B cell (primary cell): ENCODE data around the gene PRICKLE3. TPM values are rescaled to one million over a fixed set of nuclear protein-coding genes. Genes with fewer than 3 reads are reported as not detected.
"Not testable (repeated sequence)": the region's sequence is repeated elsewhere in the genome, so short reads cannot be mapped to it uniquely, and the experiment has no call there.

Source experiments
- ATAC-seq: fragments of 200-7000 bp; cut with Tn5 transposase; one replicate; pipeline ENCODE4 v1.10.0; 2021; ENCODE audit warnings: low read depth, mild to moderate bottlenecking, moderate number of reproducible peaks, moderate library complexity
- CTCF ChIA-PET: fragments of 350-600 bp; sonication (Branson Sonifier 250); formaldehyde crosslinking; loops from one replicate; lab custom pipeline; 2021; ENCODE audit warnings: antibody characterized with exemption, inconsistent platforms; lab: Charles Lee
- POLR2A ChIA-PET: fragments of 350-600 bp; sonication (Branson Sonifier 250); formaldehyde crosslinking; loops from one replicate; lab custom pipeline; 2021; ENCODE audit warnings: antibody characterized with exemption; lab: Charles Lee
- DNase-seq: peaks from one replicate; pipeline ENCODE4 v3.0.0; 2013
- H2AFZ ChIP-seq: 2 replicates; pipeline ENCODE4 v1.6.1; 2012; ENCODE audit warnings: mild to moderate bottlenecking, low read depth, low read length; ENCODE audit not compliant: insufficient read depth, poor library complexity, severe bottlenecking
- H3K27ac ChIP-seq, 2 donors: 1 replicate in 1 of 2; 2 replicates in 1 of 2; pipeline ENCODE4 v1.5.1; 2012 to 2013; ENCODE audit warnings: low read length in 2 of 2, mild to moderate bottlenecking in 2 of 2, moderate library complexity in 1 of 2
- H3K27me3 ChIP-seq, 4 experiments: fragments of 200-600 bp in 1 of 4; sonication (generic) in 1 of 4; replicated peaks in 1 of 4; 1 replicate in 2 of 4; 2 replicates in 2 of 4; pipeline versions ENCODE4 v1.6.1 to v1.7.0; 2013 to 2016; ENCODE audit warnings: low read length in 3 of 4, mild to moderate bottlenecking in 2 of 4, mixed read lengths in 1 of 4, moderate library complexity in 1 of 4; ENCODE audit not compliant: insufficient read depth in 4 of 4, control insufficient read depth in 3 of 4; ENCODE audit errors: control extremely low read depth in 1 of 4
- H3K36me3 ChIP-seq, 2 experiments: replicated peaks in 1 of 2; 1 replicate in 1 of 2; 2 replicates in 1 of 2; pipeline versions ENCODE4 v1.6.1 to v1.7.1; 2013; ENCODE audit warnings: low read length in 1 of 2; ENCODE audit not compliant: insufficient read depth in 2 of 2, control insufficient read depth in 1 of 2; ENCODE audit errors: control extremely low read depth in 1 of 2, extremely low read depth in 1 of 2
- H3K4me1 ChIP-seq, 2 donors: fragments of 200-600 bp in 1 of 2; sonication (generic) in 1 of 2; 1 replicate in 1 of 2; 2 replicates in 1 of 2; pipeline versions ENCODE4 v1.5.1 to v1.6.1; 2013 to 2017; ENCODE audit warnings: low read length in 2 of 2; ENCODE audit not compliant: control insufficient read depth in 2 of 2, insufficient read depth in 2 of 2
- H3K4me2 ChIP-seq: replicated peaks from 2 replicates; pipeline ENCODE3; 2012; ENCODE audit warnings: mild to moderate bottlenecking, low read depth, low read length; ENCODE audit not compliant: poor library complexity, severe bottlenecking
- H3K4me3 ChIP-seq, 5 experiments: fragments of 200-600 bp in 1 of 5; sonication (generic) in 1 of 5; 1 replicate in 3 of 5; 2 replicates in 2 of 5; pipeline versions ENCODE4 v1.5.1 to v1.7.0; 2011 to 2016; ENCODE audit warnings: low read length in 4 of 5, mild to moderate bottlenecking in 4 of 5, low read depth in 2 of 5, control low read depth in 1 of 5, moderate library complexity in 1 of 5; ENCODE audit not compliant: insufficient read depth in 1 of 5; ENCODE audit errors: control extremely low read depth in 1 of 5, extremely low read depth in 1 of 5
- H3K79me2 ChIP-seq: fragments of 200-600 bp; sonication (generic); one replicate; pipeline ENCODE4 v1.6.0; 2016; ENCODE audit warnings: low read length; ENCODE audit not compliant: control insufficient read depth, insufficient read depth
- H3K9ac ChIP-seq: fragments of 200-600 bp; sonication (generic); 2 replicates; pipeline ENCODE4 v1.6.1; 2017; ENCODE audit warnings: mild to moderate bottlenecking, low read length, moderate library complexity
- H3K9me3 ChIP-seq, 3 donors: one replicate each; pipeline versions ENCODE4 v1.6.1 to v1.7.1; 2013; ENCODE audit warnings: low read length in 2 of 3; ENCODE audit not compliant: control insufficient read depth in 2 of 3, insufficient read depth in 1 of 3; ENCODE audit errors: control extremely low read depth in 1 of 3
- H4K20me1 ChIP-seq: 2 replicates; pipeline ENCODE4 v1.6.0; 2012; ENCODE audit warnings: mild to moderate bottlenecking, low read length; ENCODE audit not compliant: insufficient read depth, control insufficient read depth, poor library complexity, severe bottlenecking
- H3K27ac Mint-ChIP-seq: one replicate; pipeline ENCODE4 v1.8.0; 2021; ENCODE audit warnings: mixed read lengths
- H3K27me3 Mint-ChIP-seq: one replicate; pipeline ENCODE4 v1.8.0; 2021; ENCODE audit warnings: mixed read lengths
- H3K4me1 Mint-ChIP-seq: one replicate; pipeline ENCODE4 v1.8.0; 2021; ENCODE audit warnings: mixed read lengths
- H3K4me3 Mint-ChIP-seq: one replicate; pipeline ENCODE4 v1.8.0; 2021; ENCODE audit warnings: mixed read lengths
- H3K9me3 Mint-ChIP-seq: one replicate; pipeline ENCODE4 v1.8.0; 2022; ENCODE audit warnings: mixed read lengths; ENCODE audit not compliant: insufficient read depth
- EZH2 ChIP-seq: IDR thresholded peaks from 2 replicates; pipeline ENCODE4 v1.6.1; 2012; ENCODE audit warnings: borderline replicate concordance, low read depth, mild to moderate bottlenecking, moderate library complexity, low read length; ENCODE audit not compliant: insufficient read depth, poor library complexity, severe bottlenecking
- WGBS: methylation state at CpG from one replicate; pipeline ENCODE4 v1.1.5; 2013; ENCODE audit warnings: missing lambda C conversion rate; ENCODE audit not compliant: insufficient coverage; 5-methylcytosine and 5-hydroxymethylcytosine counted together
- intact Hi-C: fragments of 100-400 bp; cut with micrococcal nuclease; formaldehyde crosslinking; loops from one replicate; pipeline ENCODE4 v1.10.0; 2022
- polyA plus RNA-seq: library from polyadenylated mRNA; depleted of rRNA; stranded (reverse); fragments of >200 nt; gene quantifications from 2 replicates; pipeline ENCODE4 v1.2.3, GENCODE V29; 2012
- small RNA-seq: library from RNA; depleted of rRNA; stranded (forward); fragments of <200 nt; gene quantifications from one replicate; pipeline ENCODE3, GENCODE V24; 2012; ENCODE audit warnings: low replicate concordance, low read depth; ENCODE audit not compliant: insufficient read length
- total RNA-seq, 2 donors: library from RNA; stranded (reverse); fragments of 120-200 nt in 1 of 2; gene quantifications; 1 replicate in 1 of 2; 2 replicates in 1 of 2; pipeline versions ENCODE4 v1.2.3 to v1.2.4, GENCODE V29; 2013 to 2022
- TF ChIP-seq, protein P1 (sequence below): fragments of 200-600 bp; IDR thresholded peaks from one replicate; pipeline ENCODE4 v1.8.0; 2022; ENCODE audit warnings: antibody characterized with exemption, mild to moderate bottlenecking

PRICKLE3 gene
- total and polyA plus RNA-seq, 2 donors (not counting 1 experiment from before 2014, with no cell fraction given), result 16.2 to 21.0 TPM

DNA sequence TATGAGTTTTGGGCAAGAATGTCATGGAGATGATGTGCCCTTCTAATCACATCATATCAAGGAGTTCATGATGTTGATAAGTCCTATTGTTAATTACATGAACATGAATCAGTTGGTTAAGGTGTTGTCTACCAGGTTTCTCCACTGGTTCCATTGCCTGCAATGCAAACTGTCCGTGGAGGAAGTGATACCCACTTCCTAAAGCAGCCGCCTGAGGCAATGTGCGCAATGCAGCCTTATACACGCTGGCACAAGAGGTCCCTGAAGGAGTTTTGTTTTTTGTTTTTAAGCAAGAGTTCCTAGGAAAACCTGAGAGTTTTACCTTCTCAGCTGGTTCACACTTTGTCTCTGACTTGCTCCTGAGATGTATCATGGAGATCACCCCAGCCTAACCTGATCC, 56.7 kb downstream of the PRICKLE3 start:
- H3K9me3 Mint-ChIP-seq, result no peaks in the 10 kb centered on the region
- ChIA-PET POLR2A (no interaction called here), CTCF (no interaction called here)
- peak overlapping the region; percentile 32 for H3K27ac Mint-ChIP-seq
- no peaks in the 10 kb centered on the region for H3K27me3 ChIP-seq
- H3K27me3 Mint-ChIP-seq, result no peaks in the 10 kb centered on the region
- no peaks in the 10 kb centered on the region for H3K79me2 ChIP-seq
- H3K4me1 ChIP-seq, result peaks cover 0 to 5% of the 10 kb centered on the region in 2 donors
- TF ChIP-seq, protein P1, sequence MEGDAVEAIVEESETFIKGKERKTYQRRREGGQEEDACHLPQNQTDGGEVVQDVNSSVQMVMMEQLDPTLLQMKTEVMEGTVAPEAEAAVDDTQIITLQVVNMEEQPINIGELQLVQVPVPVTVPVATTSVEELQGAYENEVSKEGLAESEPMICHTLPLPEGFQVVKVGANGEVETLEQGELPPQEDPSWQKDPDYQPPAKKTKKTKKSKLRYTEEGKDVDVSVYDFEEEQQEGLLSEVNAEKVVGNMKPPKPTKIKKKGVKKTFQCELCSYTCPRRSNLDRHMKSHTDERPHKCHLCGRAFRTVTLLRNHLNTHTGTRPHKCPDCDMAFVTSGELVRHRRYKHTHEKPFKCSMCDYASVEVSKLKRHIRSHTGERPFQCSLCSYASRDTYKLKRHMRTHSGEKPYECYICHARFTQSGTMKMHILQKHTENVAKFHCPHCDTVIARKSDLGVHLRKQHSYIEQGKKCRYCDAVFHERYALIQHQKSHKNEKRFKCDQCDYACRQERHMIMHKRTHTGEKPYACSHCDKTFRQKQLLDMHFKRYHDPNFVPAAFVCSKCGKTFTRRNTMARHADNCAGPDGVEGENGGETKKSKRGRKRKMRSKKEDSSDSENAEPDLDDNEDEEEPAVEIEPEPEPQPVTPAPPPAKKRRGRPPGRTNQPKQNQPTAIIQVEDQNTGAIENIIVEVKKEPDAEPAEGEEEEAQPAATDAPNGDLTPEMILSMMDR, result no peak
- no peak for TF ChIP-seq EZH2
- H4K20me1 ChIP-seq, result no peaks in the 10 kb centered on the region
- no peak overlapping the region for H3K27ac ChIP-seq
- intact Hi-C loops, result loop anchor here (10.0 kb wide), 1 partner anchor 1475 kb away; the partner anchor contains the start of genes ELK1 and UXT
- no peaks in the 10 kb centered on the region for H3K9me3 ChIP-seq
- no peak overlapping the region for H3K9ac ChIP-seq
- H3K4me3 Mint-ChIP-seq, result no peak overlapping the region
- WGBS, result 0% methylated on average over 2 of the region's 4 CpGs
- H3K4me2 ChIP-seq, result no peak overlapping the region
- H3K4me3 ChIP-seq, result no peak overlapping the region
- ATAC-seq (peak; percentile 51), DNase-seq (peak; percentile 40)
- H3K36me3 ChIP-seq, result no peaks in the 10 kb centered on the region
- H3K4me1 Mint-ChIP-seq, result peaks cover 5% of the 10 kb centered on the region
- H2AFZ ChIP-seq, result no peak overlapping the region

DNA sequence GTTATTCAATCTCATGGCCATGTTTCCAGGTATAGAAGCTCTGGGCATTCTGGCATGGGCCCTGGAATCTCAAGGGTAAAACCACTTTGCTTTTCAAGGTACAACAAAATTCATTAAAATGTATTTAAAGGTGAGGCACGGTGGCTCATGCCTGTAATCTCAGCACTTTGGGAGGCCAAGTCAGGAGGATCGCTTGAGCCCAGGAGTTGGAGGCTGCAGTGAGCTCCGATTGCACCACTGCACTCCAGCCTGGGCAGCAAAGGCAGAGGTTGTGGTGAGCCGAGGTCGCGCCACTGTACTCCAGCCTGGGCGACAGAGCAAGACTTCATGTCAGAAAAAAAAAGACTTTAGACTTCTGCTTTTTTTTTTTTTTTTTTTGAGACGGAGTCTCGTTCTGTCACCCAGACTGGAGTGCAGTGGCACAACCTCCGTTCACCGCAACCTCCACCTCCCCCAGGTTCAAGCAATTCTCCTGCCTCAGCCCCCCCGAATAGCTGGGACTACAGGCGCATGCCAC, 58.4 kb downstream of the PRICKLE3 start:
- not testable (repeated sequence) for H3K9me3 ChIP-seq, H3K4me3 Mint-ChIP-seq, H3K9me3 Mint-ChIP-seq, H3K9ac ChIP-seq, H3K4me2 ChIP-seq, H3K36me3 ChIP-seq, H3K27me3 Mint-ChIP-seq, H2AFZ ChIP-seq, H4K20me1 ChIP-seq, H3K27ac Mint-ChIP-seq, DNase-seq, H3K27me3 ChIP-seq, H3K4me3 ChIP-seq, H3K27ac ChIP-seq, ATAC-seq
- H3K4me1 ChIP-seq, result peaks cover 3 to 12% of the 10 kb centered on the region in 2 donors
- ChIA-PET CTCF (interaction anchor here (1.2 kb wide), 1 partner anchor 28 kb away, joined by 3 read pairs; no protein-coding TSS in a partner anchor), POLR2A (interaction anchor here (0.7 kb wide), 1 partner anchor 167 kb away, joined by 5 read pairs; no protein-coding TSS in a partner anchor)
- intact Hi-C loops, result loop anchor here (10.0 kb wide), 1 partner anchor 1473 kb away; the partner anchor contains the start of genes ELK1 and UXT
- H3K79me2 ChIP-seq, result peaks cover 10% of the 10 kb centered on the region
- H3K4me1 Mint-ChIP-seq, result peaks cover 13% of the 10 kb centered on the region
- whole genome bisulfite sequencing, result no CpG with 5 or more reads among the region's 13 CpGs

Small RNA genes lying within 50 kb of the gene (small RNA-seq; reads per million reads assigned to genes)
- not detected for gene RN7SL262P

Other genes with a start within 250 kb of the PRICKLE3 start
- 101 and 105 TPM in 2 replicates for gene OTUD5, start 228.8 kb downstream of the PRICKLE3 start, total RNA-seq
- gene OTUD5, start 228.8 kb downstream of the PRICKLE3 start, polyA plus RNA-seq, result 116 and 130 TPM in 2 replicates
- 1.5 and 2.3 TPM in 2 replicates for gene KCND1, start 214.5 kb downstream of the PRICKLE3 start, total RNA-seq
- 2.2 and 4.3 TPM in 2 replicates for gene KCND1, start 214.5 kb downstream of the PRICKLE3 start, polyA plus RNA-seq
- 143 and 150 TPM in 2 replicates for gene GRIPAP1, start 184.1 kb downstream of the PRICKLE3 start, total RNA-seq
- 70.7 and 127 TPM in 2 replicates for gene GRIPAP1, start 184.1 kb downstream of the PRICKLE3 start, polyA plus RNA-seq
- gene TFE3, start 143.0 kb downstream of the PRICKLE3 start, total RNA-seq, result 38.9 and 42.1 TPM in 2 replicates
- gene TFE3, start 143.0 kb downstream of the PRICKLE3 start, polyA plus RNA-seq, result 21.0 and 31.1 TPM in 2 replicates
- 12.5 and 16.2 TPM in 2 replicates for gene CCDC120, start 127.4 kb downstream of the PRICKLE3 start, total RNA-seq
- gene CCDC120, start 127.4 kb downstream of the PRICKLE3 start, polyA plus RNA-seq, result 5.7 and 7.6 TPM in 2 replicates
- gene PRAF2, start 112.4 kb downstream of the PRICKLE3 start, total RNA-seq, result 19.0 and 22.5 TPM in 2 replicates
- 18.2 and 19.4 TPM in 2 replicates for gene PRAF2, start 112.4 kb downstream of the PRICKLE3 start, polyA plus RNA-seq
- 92.0 and 100 TPM in 2 replicates for gene WDR45, start 106.5 kb downstream of the PRICKLE3 start, total RNA-seq
- 153 and 238 TPM in 2 replicates for gene WDR45, start 106.5 kb downstream of the PRICKLE3 start, polyA plus RNA-seq
- 16.8 and 18.7 TPM in 2 replicates for gene GPKOW, start 62.6 kb downstream of the PRICKLE3 start, total RNA-seq
- gene GPKOW, start 62.6 kb downstream of the PRICKLE3 start, polyA plus RNA-seq, result 8.7 and 12.9 TPM in 2 replicates
- gene MAGIX, start 23.6 kb downstream of the PRICKLE3 start, total RNA-seq, result 1.6 and 2.4 TPM in 2 replicates
- gene MAGIX, start 23.6 kb downstream of the PRICKLE3 start, polyA plus RNA-seq, result 0.78 and 1.2 TPM in 2 replicates
- gene PLP2, start 14.5 kb downstream of the PRICKLE3 start, total RNA-seq, result 194 and 196 TPM in 2 replicates
- 174 and 214 TPM in 2 replicates for gene PLP2, start 14.5 kb downstream of the PRICKLE3 start, polyA plus RNA-seq
- 1.2 TPM in 2 replicates for gene SYP, start 13.8 kb upstream of the PRICKLE3 start, total RNA-seq
- 0.61 and 1.6 TPM in 2 replicates for gene SYP, start 13.8 kb upstream of the PRICKLE3 start, polyA plus RNA-seq
- gene CACNA1F, start 47.0 kb upstream of the PRICKLE3 start, total RNA-seq, result 6.7 and 8.2 TPM in 2 replicates
- gene CACNA1F, start 47.0 kb upstream of the PRICKLE3 start, polyA plus RNA-seq, result 9.3 and 9.5 TPM in 2 replicates
- gene CCDC22, start 49.1 kb upstream of the PRICKLE3 start, total RNA-seq, result 27.2 and 29.4 TPM in 2 replicates
- 29.4 and 30.6 TPM in 2 replicates for gene CCDC22, start 49.1 kb upstream of the PRICKLE3 start, polyA plus RNA-seq
- not detected in 2 replicates for gene FOXP3, start 78.3 kb upstream of the PRICKLE3 start, total RNA-seq
- 0.03 and 0.10 TPM in 2 replicates for gene FOXP3, start 78.3 kb upstream of the PRICKLE3 start, polyA plus RNA-seq
- gene PPP1R3F, start 83.4 kb upstream of the PRICKLE3 start, total RNA-seq, result 9.8 and 10.2 TPM in 2 replicates
- gene PPP1R3F, start 83.4 kb upstream of the PRICKLE3 start, polyA plus RNA-seq, result 3.5 and 3.7 TPM in 2 replicates
- gene GAGE10, start 117.3 kb upstream of the PRICKLE3 start, total RNA-seq, result not detected in 2 replicates
- not detected in 2 replicates for gene GAGE10, start 117.3 kb upstream of the PRICKLE3 start, polyA plus RNA-seq
- not detected in 2 replicates for gene GAGE12J, start 135.7 kb upstream of the PRICKLE3 start, total RNA-seq
- gene GAGE12J, start 135.7 kb upstream of the PRICKLE3 start, polyA plus RNA-seq, result not detected in 2 replicates
- gene GAGE13, start 145.2 kb upstream of the PRICKLE3 start, total RNA-seq, result not detected in 2 replicates
- not detected in 2 replicates for gene GAGE13, start 145.2 kb upstream of the PRICKLE3 start, polyA plus RNA-seq